Hair follicle dermal papilla cell (primary cell): ENCODE measurements around the gene ARPP19. TPM values are rescaled to one million over a fixed set of nuclear protein-coding genes. Genes with fewer than 3 reads are reported as not detected.

Source experiments
- total RNA-seq: library from RNA; depleted of rRNA; stranded (reverse); fragments of >200 nt; gene quantifications from 2 replicates; pipeline ENCODE4 v1.2.3, GENCODE V29; 2012

Gene ARPP19
- 111 and 112 TPM in 2 replicates for total RNA-seq

GRCh38 chr15:52568601-52569585, at the start of gene ARPP19:
Gene ARPP19, minus strand, starts transcription at chr15:52569030. Its CDS starts 138 bp downstream, at chr15:52568892.

GRCh38 chr15:52528564-52529340, 40.1 kb downstream of the ARPP19 start, which contains the start of gene MYO5A:
Gene MYO5A, minus strand, starts transcription at chr15:52528880. Its CDS starts 74 bp downstream, at chr15:52528806.

Other genes with a start within 250 kb of the ARPP19 start
- gene MYO5A, start 40.1 kb downstream of the ARPP19 start, total RNA-seq, result 72.6 and 78.0 TPM in 2 replicates
- 30.6 and 38.3 TPM in 2 replicates for gene ATOSA, start 110.4 kb upstream of the ARPP19 start, total RNA-seq
- gene ONECUT1, start 221.3 kb upstream of the ARPP19 start, total RNA-seq, result 0.12 TPM in 1 of 2 replicates, not detected in the other